ENCODE measurements around the gene STX18. TPM values are rescaled to one million over a fixed set of nuclear protein-coding genes. Genes with fewer than 3 reads are reported as not detected.
"Not testable (repeated sequence)": the region's sequence is repeated elsewhere in the genome, so short reads cannot be mapped to it uniquely, and the experiment has no call there.

The STX18 gene
- total and polyA plus RNA-seq, 3 experiments from 2014 or later: 24.7 to 27.1 (median 25.2) TPM

- H3K4me3 ChIP-seq (ENCODE audit: low read length): no peak overlapping the region
- ChIA-PET CTCF (interaction anchor here (0.8 to 1.1 kb wide), 3 partner anchors 10 to 11 kb away, joined by 3 read pairs; no protein-coding TSS in a partner anchor), POLR2A (no interaction called here)
- no peaks in the 10 kb centered on the region for H3K36me3 ChIP-seq (ENCODE audit: insufficient read depth, low read length)
- Mint-ChIP-seq H3K36me3 (peaks cover 7 to 24% (median 9%) of the 10 kb centered on the region in 3 donors), H3K27me3 (no peaks in the 10 kb centered on the region), H3K4me3 (no peak overlapping the region), H3K4me1 (peaks cover 14 to 28% (median 27%) of the 10 kb centered on the region in 3 donors), H3K27ac (no peak overlapping the region), H3K9me3 (no peaks in the 10 kb centered on the region)
- peaks cover 10% of the 10 kb centered on the region for H3K4me1 ChIP-seq (ENCODE audit: insufficient read depth, low read length)
- H3K27ac ChIP-seq (ENCODE audit: low read depth, low read length): no peak overlapping the region
- H3K9me3 ChIP-seq (ENCODE audit: low read length): no peaks in the 10 kb centered on the region
- H3K27me3 ChIP-seq (ENCODE audit: insufficient read depth, low read length, poor library complexity, severe bottlenecking): no peaks in the 10 kb centered on the region
- no peak for DNase-seq
These were observed 34.9 kb downstream of the STX18 start for GRCh38 chr4:4506961-4507360.

- H3K27me3 Mint-ChIP-seq; POLR2A ChIA-PET; H3K36me3 ChIP-seq (ENCODE audit: insufficient read depth, low read length); H3K9me3 Mint-ChIP-seq; H3K4me3 Mint-ChIP-seq; H3K9me3 ChIP-seq (ENCODE audit: low read length); H3K27ac ChIP-seq (ENCODE audit: low read depth, low read length); H3K4me3 ChIP-seq (ENCODE audit: low read length); DNase-seq; H3K27me3 ChIP-seq (ENCODE audit: insufficient read depth, low read length, poor library complexity, severe bottlenecking): not testable (repeated sequence)
- CTCF ChIA-PET: interaction anchor here (1.4 kb wide), 1 partner anchor 17 kb away, joined by 4 read pairs; no protein-coding TSS in a partner anchor
- H3K4me1 ChIP-seq (ENCODE audit: insufficient read depth, low read length): peaks cover 10% of the 10 kb centered on the region
- H3K36me3 Mint-ChIP-seq: peaks cover 7 to 22% (median 9%) of the 10 kb centered on the region in 3 donors
- H3K4me1 Mint-ChIP-seq: peaks cover 14 to 30% (median 27%) of the 10 kb centered on the region in 3 donors
- H3K27ac Mint-ChIP-seq: peak overlapping the region in 1 of 8 donors; percentile 50
These were observed 36.6 kb downstream of the STX18 start for GRCh38 chr4:4505211-4505610.

- Mint-ChIP-seq H3K27ac (peak overlapping the region in 1 of 8 donors; percentile 50), H3K4me1 (peaks cover 14 to 30% (median 27%) of the 10 kb centered on the region in 3 donors), H3K9me3 (no peaks in the 10 kb centered on the region), H3K27me3 (peaks cover 0 to 1% of the 10 kb centered on the region in 2 donors), H3K36me3 (peaks cover 4 to 19% (median 9%) of the 10 kb centered on the region in 3 donors), H3K4me3 (no peak overlapping the region)
- ChIA-PET POLR2A (no interaction called here), CTCF (interaction anchor here (1.4 kb wide), 1 partner anchor 17 kb away, joined by 4 read pairs; no protein-coding TSS in a partner anchor)
- no peaks in the 10 kb centered on the region for H3K27me3 ChIP-seq (ENCODE audit: insufficient read depth, low read length, poor library complexity, severe bottlenecking)
- H3K27ac ChIP-seq (ENCODE audit: low read depth, low read length): no peak overlapping the region
- no peak for DNase-seq
- no peaks in the 10 kb centered on the region for H3K36me3 ChIP-seq (ENCODE audit: insufficient read depth, low read length)
- peaks cover 10% of the 10 kb centered on the region for H3K4me1 ChIP-seq (ENCODE audit: insufficient read depth, low read length)
- H3K9me3 ChIP-seq (ENCODE audit: low read length): no peaks in the 10 kb centered on the region
- H3K4me3 ChIP-seq (ENCODE audit: low read length): no peak overlapping the region
These were observed 37.1 kb downstream of the STX18 start for GRCh38 chr4:4504783-4505182.

GRCh38 chr4:4502694-4503311 lies 39.0 kb downstream of the STX18 start:
- Histone ChIP-seq H3K4me1 (ENCODE audit: insufficient read depth, low read length) (peaks cover 10% of the 10 kb centered on the region), H3K27me3 (ENCODE audit: insufficient read depth, low read length, poor library complexity, severe bottlenecking) (no peaks in the 10 kb centered on the region), H3K4me3 (ENCODE audit: low read length) (peak overlapping the region; percentile 3), H3K36me3 (ENCODE audit: insufficient read depth, low read length) (no peaks in the 10 kb centered on the region), H3K9me3 (ENCODE audit: low read length) (no peaks in the 10 kb centered on the region), H3K27ac (ENCODE audit: low read depth, low read length) (no peak overlapping the region)
- Mint-ChIP-seq H3K27ac (peak overlapping the region; percentile 5 to 91 (median 76)), H3K9me3 (no peaks in the 10 kb centered on the region), H3K36me3 (peaks cover 0 to 7% (median 6%) of the 10 kb centered on the region in 3 donors), H3K27me3 (peaks cover 0 to 1% of the 10 kb centered on the region in 2 donors), H3K4me3 (peak overlapping the region; percentile 69 to 86 (median 74)), H3K4me1 (peaks cover 13 to 23% (median 21%) of the 10 kb centered on the region in 3 donors)
- ChIA-PET POLR2A (interaction anchor here (0.7 kb wide), 1 partner anchor 251 kb away, joined by 3 read pairs; no protein-coding TSS in a partner anchor), CTCF (interaction anchor here (2.2 kb wide), 1 partner anchor 15 kb away, joined by 7 read pairs; no protein-coding TSS in a partner anchor)
- peak in 1 of 5 donors; percentile 3 for DNase-seq

- CTCF ChIA-PET: interaction anchor here (2.2 kb wide), 1 partner anchor 14 kb away, joined by 7 read pairs; no protein-coding TSS in a partner anchor
- H3K4me3 ChIP-seq (ENCODE audit: low read length): no peak overlapping the region
- H3K9me3 Mint-ChIP-seq: no peaks in the 10 kb centered on the region
- H3K36me3 ChIP-seq (ENCODE audit: insufficient read depth, low read length): no peaks in the 10 kb centered on the region
- peaks cover 10% of the 10 kb centered on the region for H3K4me1 ChIP-seq (ENCODE audit: insufficient read depth, low read length)
- H3K27me3 Mint-ChIP-seq: peaks cover 0 to 1% of the 10 kb centered on the region in 2 donors
- DNase-seq: no peak
- POLR2A ChIA-PET: no interaction called here
- H3K27ac Mint-ChIP-seq: peak overlapping the region in 2 of 8 donors; percentile 36 to 74
- H3K4me1 Mint-ChIP-seq: peaks cover 10 to 21% (median 19%) of the 10 kb centered on the region in 3 donors
- no peaks in the 10 kb centered on the region for H3K9me3 ChIP-seq (ENCODE audit: low read length)
- no peak overlapping the region for H3K27ac ChIP-seq (ENCODE audit: low read depth, low read length)
- H3K36me3 Mint-ChIP-seq: peaks cover 0 to 6% (median 6%) of the 10 kb centered on the region in 3 donors
- H3K27me3 ChIP-seq (ENCODE audit: insufficient read depth, low read length, poor library complexity, severe bottlenecking): no peaks in the 10 kb centered on the region
- H3K4me3 Mint-ChIP-seq: no peak overlapping the region
These were observed 40.2 kb downstream of the STX18 start for GRCh38 chr4:4501679-4502078.

GRCh38 chr4:4499438-4500123 lies 42.3 kb downstream of the STX18 start:
- no peaks in the 10 kb centered on the region for H3K27me3 ChIP-seq (ENCODE audit: insufficient read depth, low read length, poor library complexity, severe bottlenecking)
- H3K4me3 ChIP-seq (ENCODE audit: low read length): no peak overlapping the region
- H3K4me1 Mint-ChIP-seq: peaks cover 11 to 24% (median 22%) of the 10 kb centered on the region in 3 donors
- H3K9me3 ChIP-seq (ENCODE audit: low read length): no peaks in the 10 kb centered on the region
- peak overlapping the region in 1 of 8 donors; percentile 7 for H3K27ac Mint-ChIP-seq
- H3K9me3 Mint-ChIP-seq: no peaks in the 10 kb centered on the region
- peaks cover 10% of the 10 kb centered on the region for H3K4me1 ChIP-seq (ENCODE audit: insufficient read depth, low read length)
- H3K36me3 ChIP-seq (ENCODE audit: insufficient read depth, low read length): no peaks in the 10 kb centered on the region
- DNase-seq: no peak
- H3K27ac ChIP-seq (ENCODE audit: low read depth, low read length): no peak overlapping the region
- H3K4me3 Mint-ChIP-seq: no peak overlapping the region
- ChIA-PET CTCF (interaction anchor here (0.8 kb wide), 1 partner anchor 11 kb away, joined by 3 read pairs; no protein-coding TSS in a partner anchor), POLR2A (no interaction called here)
- H3K27me3 Mint-ChIP-seq: peaks cover 0 to 1% of the 10 kb centered on the region in 2 donors
- H3K36me3 Mint-ChIP-seq: peaks cover 0 to 3% (median 1%) of the 10 kb centered on the region in 3 donors

- Histone ChIP-seq H3K27me3 (ENCODE audit: insufficient read depth, low read length, poor library complexity, severe bottlenecking) (no peaks in the 10 kb centered on the region), H3K36me3 (ENCODE audit: insufficient read depth, low read length) (no peaks in the 10 kb centered on the region), H3K4me1 (ENCODE audit: insufficient read depth, low read length) (no peaks in the 10 kb centered on the region), H3K27ac (ENCODE audit: low read depth, low read length) (no peak overlapping the region), H3K9me3 (ENCODE audit: low read length) (no peaks in the 10 kb centered on the region), H3K4me3 (ENCODE audit: low read length) (no peak overlapping the region)
- peak overlapping the region in 1 of 8 donors; percentile 18 for H3K27ac Mint-ChIP-seq
- H3K9me3 Mint-ChIP-seq: no peaks in the 10 kb centered on the region
- ChIA-PET POLR2A (no interaction called here), CTCF (interaction anchor here (1.2 kb wide), 1 partner anchor 11 kb away, joined by 3 read pairs; no protein-coding TSS in a partner anchor)
- peaks cover 16 to 27% (median 22%) of the 10 kb centered on the region in 3 donors for H3K4me1 Mint-ChIP-seq
- peaks cover 0 to 3% (median 1%) of the 10 kb centered on the region in 3 donors for H3K36me3 Mint-ChIP-seq
- no peak overlapping the region for H3K4me3 Mint-ChIP-seq
- peaks cover 0 to 1% of the 10 kb centered on the region in 2 donors for H3K27me3 Mint-ChIP-seq
- DNase-seq: no peak
These were observed 45.1 kb downstream of the STX18 start for GRCh38 chr4:4496592-4497372.
